Measurements from ENCODE around the gene XRCC4. TPM values are rescaled to one million over a fixed set of nuclear protein-coding genes. Genes with fewer than 3 reads are reported as not detected.
"Not testable (repeated sequence)": the region's sequence is repeated elsewhere in the genome, so short reads cannot be mapped to it uniquely, and the experiment has no call there.

The XRCC4 gene
- total RNA-seq, 1 donor from 2014 or later: 6.5 TPM

DNA sequence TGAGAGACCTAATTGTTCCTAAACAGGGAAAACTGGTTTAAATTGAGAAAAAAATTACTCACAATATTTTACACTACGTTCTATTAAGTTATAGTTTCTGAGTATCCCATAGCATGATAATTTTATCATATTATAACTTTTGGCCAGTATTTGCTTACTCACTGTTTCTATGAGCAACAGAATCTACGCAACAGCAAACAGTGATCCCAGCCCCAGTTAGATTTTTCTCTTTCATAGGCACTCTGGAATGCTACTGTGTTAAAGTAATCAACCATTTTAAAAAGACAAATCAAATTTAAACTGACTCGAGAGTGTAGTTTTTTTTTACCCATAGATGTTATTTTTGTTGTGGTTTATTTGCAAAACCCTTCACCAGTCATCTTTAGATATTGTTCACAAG is 107.2 kb downstream of the XRCC4 start:
- DNase-seq: no peak

DNA sequence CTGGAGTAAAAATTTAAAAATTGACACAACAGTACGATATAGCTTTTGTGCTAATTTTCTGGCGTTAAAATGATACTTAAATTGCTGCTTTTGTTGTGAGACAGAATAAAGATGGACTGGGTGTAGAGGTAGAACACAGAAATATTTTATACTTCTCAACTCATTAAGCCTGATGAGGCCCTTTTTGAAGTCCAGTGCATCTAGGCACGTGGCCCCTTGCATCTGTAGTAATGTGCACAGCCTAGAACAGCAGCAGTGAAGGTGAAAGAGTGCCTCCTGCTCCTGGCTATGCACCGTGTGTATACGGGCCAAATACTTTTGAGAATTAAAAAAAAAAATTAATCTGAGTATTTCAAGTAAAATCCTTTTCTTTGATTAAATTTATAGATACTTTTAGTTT is 115.6 kb downstream of the XRCC4 start:
- DNase-seq: no peak

DNA sequence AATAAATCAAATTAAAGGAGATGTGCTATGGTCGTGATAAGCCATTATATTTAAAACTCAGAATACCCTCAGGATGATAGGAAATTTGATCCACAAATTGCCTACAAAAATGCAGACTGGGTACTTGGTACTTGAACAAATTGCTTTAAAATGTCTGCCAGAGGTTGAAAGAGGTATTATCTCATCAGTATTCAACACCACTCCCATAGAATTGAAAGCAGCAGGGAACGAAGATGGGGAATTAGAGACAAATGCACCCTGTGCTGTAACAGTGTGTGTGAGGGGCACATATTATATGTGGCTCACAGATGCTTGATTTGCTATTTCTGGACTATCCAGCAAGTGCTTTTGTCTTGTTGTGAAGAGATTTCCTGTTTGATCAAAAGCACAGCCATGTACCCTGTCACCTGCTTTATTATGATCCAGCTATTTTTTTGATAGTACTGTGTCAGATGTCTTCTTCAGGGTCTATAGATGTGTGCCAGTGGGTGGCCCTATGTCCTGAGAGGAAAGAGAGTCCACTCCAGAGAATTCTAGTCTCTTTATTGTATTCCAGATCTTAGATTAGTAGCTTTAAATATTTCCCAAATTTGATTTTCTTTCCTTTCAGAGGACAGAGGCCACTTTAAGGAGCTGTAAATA is 120.1 kb downstream of the XRCC4 start:
- DNase-seq: no peak

DNA sequence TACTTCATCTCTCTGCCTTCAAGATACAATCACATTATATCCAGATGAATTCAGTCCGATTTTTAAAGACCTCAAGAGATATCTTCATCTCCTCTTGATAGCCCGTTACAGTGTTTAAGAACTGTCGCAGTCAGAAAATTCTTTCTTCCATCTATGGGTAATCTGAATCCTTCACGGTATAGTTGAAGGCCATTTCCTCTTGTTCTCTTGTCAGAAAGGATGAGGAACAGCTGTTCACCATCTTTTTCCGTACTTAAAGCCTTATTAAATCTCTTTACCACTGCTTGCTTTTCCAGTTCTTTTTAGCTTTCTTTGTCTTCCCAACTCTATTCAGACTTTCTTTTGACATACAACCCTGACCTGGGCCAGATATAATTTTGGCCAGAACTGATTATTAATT is 121.8 kb downstream of the XRCC4 start:
- DNase-seq: no peak

DNA sequence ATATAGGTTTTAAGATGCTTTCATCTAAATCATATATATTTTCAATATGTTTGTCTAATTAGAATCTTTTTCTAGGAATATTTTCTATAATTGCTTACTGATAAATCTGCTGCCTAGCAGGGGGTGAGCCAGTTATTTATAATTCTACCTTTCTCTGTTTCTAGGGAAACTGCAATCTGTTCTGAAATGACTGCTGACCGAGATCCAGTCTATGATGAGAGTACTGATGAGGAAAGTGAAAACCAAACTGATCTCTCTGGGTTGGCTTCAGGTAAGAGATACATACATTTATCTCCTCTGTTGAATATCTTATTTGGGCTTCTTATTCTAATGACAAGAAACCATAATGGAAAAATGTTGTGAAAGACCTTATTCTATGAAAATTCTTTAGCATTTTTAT is 127.3 kb downstream of the XRCC4 start:
- DNase-seq: no peak

DNA sequence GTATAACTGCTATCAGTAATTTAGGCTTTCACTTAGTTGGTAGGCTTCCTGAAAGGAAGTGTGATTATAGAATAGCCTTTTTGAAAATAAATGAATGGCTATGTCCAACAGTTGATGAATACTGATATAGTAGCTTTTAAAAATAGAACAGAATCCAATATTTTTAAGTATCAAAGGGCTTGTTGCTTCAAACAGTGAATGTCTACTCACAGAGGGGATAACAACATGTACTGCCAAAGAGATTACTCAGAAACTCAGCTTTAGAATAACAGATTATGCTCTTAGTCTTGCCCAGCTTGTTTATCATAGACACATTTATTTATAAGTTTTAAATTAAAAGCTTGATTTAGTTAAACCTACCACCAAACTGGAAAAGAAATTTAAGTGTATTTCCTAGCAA is 132.6 kb downstream of the XRCC4 start:
- DNase-seq: peak; percentile 13

DNA sequence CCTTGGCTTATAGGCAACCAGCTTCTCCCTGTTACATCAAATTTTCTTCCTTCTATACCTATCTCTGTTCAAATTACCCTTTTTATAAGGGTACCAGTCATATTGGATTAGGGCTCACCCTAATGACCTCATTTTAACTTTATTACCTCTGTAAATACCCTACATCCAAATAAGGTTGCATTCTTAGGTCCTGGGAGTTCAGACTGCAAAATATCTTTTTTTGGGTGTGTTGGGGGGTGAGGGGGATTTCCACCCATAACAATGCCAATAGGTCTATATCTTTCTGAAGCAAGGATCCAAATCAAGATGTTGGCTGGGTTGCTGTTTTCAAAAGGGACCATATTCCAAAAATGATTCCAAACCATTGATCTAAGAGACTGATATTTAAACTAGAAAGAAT is 141.7 kb downstream of the XRCC4 start:
- DNase-seq: no peak

DNA sequence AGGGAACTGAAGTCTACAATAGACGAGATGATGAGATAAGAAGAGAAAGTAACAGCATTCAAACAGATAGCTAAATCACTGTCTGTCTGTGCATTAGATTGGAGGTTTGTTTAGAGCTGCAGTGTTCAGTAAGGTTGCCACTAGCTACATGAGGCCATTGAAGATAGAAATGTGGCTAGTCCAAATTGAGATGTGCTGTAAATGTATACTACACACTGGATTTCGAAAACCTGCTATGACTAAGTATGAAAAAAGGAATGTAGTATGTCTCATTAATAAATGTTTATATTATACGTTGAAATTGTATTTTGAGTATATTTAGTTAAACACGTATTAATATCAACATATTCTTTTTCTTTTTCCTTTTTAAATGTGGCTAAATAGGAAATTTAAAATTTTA is 142.1 kb downstream of the XRCC4 start:
- no peak for DNase-seq

DNA sequence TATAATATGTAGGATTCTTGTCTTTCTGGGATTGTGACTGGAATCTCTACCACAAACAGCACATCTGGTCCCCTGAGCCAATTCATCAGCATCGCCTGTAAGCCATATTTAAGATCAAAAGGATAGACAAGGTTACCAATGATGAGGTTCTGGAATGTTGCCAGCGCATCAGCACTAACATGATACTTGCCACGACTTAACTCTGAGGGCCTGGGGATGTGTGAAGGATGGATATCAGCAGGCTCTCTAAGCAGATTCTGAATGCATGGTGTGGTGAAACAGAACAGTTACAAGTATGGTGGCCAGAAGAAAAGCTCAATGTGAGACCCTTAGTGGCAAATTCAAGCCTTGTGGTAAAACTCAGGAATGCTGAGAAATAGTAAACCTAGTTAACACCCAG is 143.0 kb downstream of the XRCC4 start:
- DNase-seq: no peak

DNA sequence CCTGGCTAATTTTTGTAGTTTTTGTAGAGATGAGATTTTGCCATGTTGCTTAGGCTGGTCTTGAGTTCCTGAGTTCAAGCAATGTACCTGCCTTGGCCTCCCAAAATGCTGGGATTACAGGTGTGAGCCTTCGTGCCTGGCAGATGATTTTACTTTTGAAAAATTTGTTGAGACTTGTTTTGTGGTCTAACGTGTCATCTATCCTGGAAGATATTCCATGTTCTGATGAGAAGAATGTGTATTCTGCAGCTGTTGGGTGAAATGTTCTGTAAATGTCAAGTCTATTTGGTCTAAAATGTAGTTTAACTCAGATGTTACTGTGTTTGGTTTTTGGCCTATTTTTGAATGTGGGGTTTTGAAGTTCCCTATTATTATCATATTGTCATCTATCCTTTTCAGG is 145.6 kb downstream of the XRCC4 start:
- DNase-seq: no peak

DNA sequence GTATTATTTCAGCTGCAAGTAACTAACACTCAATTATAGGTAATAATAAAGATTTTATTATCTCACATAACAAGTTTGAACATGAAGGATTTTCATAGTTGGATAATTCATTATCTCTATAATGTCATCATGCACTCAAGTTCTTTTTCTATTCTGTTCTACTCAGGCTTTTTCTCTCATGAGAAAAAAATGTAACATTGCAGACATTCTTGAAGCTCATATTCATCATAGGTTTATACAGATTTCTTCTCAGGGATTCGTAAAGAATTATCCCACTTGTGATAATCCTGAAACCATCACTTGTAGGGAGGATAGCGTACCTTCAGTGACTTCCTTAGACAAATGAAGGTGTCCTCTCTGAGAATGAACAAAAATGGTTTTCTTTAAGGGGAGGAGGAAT is 150.3 kb downstream of the XRCC4 start:
- DNase-seq: no peak

DNA sequence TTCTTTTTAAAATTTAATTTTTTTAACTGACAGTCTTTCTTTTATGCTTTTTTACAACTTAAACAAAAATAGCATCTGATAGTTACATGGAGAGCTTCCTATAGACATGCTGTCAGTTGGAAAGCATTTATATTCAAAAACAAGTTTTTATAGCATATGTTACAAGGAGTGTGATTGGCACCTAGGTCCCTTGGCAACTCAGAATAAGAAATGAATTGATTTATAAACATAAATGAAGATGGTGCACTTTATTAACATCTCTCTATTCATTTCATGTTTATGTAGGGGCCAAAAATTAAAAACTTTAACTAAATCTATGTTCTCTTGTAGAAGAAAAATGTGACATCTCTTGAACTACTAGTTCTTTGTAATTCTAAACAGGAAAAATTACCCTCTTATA is 153.2 kb downstream of the XRCC4 start:
- no peak for DNase-seq

DNA sequence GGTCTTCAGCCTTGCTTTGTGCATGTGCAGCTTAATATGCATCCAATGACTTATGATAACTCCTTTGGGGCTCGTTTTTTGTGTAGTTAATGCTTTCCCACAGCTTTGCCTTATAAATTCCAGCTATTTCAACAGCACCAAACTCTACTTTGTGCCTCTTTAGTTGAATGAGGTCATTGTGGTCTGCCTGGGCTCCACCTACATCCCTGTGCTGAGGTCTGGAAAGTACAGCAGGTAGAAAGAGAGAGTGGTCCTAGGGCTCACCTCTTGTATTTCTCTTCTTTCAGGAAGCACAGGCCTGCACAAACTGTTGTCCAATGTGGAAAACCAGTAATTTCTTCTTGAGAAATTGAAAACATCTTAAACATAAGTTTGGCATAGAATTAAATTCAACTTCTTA is 167.2 kb downstream of the XRCC4 start:
- no peak for DNase-seq

DNA sequence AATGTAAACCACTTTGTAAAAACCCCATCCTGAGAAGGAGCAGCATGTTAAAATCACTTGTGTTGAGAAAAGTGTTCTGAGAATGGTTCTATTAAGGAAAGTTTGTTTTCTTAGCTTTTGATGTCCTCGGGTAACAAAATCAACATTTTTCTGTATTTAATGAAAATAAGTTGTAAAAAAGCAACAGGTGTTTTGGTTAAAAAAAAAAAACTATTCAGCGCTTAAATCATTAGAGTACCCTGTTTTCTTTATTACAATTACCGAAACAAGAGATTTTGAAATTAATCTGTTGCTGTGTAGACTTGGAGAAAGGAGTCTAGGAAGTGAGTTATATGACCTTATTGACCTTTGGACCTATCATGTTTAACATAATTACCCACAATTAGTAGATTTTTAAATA is 167.7 kb downstream of the XRCC4 start:
- no peak for DNase-seq

DNA sequence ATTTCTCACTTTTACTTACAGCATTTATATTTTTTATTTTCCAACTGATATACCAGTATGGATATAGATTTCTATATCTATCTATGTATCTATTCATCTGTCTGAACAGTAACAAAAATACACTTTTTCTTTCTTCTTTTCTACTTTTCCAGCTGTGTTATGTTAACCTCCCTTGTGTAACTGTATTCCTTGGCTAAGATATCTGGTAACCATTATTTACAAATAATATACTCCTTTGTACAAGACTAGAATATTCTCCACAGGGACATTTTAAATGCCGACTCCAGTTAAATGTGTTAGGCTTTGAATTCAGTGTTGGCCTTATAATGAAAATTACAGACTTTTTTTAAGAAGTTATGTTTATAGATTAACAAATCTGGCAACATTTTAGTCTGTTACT is 168.7 kb downstream of the XRCC4 start:
- no peak for DNase-seq

DNA sequence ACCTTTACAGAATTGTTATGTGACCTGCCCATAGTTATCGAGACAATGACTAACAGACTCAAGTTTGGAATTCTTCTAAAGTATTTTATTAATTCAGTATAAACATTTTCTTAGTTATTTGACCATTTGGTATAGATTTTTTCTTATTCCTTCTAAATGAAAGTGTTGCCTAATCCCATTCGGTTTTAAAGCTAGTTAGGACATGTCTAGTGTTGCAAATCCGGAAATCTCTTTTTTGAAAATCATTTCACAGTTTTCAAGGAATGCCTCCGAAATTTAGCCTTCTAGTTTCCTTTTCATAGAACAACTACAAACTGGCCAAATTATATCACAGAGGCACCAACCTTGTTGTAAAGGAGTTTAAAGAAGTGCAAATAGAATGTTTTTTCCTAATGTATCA is 171.8 kb downstream of the XRCC4 start:
- no peak for DNase-seq

DNA sequence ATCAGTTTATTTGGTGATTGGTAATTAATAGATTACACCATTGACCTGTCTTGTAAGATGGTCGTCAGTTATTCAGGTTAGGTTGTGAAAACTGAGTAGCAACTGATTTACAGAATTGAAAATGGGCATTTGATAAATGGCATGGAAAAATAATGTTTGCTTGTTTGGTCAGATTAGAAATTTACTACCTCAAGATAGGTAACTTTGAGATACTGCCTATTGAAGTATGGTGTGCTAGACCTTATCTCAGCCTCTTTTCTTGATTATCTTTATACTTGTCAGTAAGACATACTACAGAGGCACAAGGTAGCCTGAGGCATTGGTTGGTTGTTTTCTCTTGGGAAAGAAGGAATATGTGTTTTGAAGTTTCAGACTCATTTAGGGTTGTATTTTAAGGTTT is 174.5 kb downstream of the XRCC4 start:
- no peak for DNase-seq

DNA sequence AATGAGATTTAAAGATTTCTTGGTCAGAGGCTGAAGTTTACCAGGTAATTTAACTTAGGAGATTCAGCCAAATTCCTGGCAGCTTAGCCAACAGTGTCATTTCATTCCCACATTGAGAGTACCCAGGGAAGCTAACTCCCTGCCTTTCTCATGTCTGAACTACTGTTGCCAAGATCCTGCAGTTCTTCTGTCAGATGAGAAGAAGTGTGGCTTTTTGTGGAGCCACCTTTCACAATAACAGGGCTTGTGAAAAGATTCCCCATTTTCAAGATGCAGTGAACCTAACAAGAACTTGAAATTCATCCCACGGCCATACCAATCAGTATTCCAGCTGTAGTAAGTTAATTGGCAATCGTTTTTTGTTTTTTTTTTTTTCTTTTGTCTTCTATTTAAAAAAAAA is 176.4 kb downstream of the XRCC4 start:
- no peak for DNase-seq

DNA sequence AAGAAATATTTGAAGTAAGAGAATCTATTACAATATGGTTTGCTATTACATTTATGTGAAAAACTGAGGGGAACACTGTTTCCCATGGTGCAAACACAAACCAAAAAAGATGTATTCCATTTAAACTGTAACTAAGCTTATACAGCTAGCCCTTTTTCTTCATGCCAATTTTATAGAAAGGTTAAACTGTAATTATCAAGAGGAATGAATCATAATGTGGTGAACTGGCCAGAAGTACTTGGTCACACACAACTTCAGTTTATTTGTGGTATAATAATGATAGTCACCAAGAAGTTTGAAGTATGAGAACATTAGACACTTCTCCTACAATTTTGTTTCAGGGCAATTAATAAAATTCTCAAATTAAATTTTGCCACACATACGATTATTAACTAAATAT is 177.9 kb downstream of the XRCC4 start:
- no peak for DNase-seq

DNA sequence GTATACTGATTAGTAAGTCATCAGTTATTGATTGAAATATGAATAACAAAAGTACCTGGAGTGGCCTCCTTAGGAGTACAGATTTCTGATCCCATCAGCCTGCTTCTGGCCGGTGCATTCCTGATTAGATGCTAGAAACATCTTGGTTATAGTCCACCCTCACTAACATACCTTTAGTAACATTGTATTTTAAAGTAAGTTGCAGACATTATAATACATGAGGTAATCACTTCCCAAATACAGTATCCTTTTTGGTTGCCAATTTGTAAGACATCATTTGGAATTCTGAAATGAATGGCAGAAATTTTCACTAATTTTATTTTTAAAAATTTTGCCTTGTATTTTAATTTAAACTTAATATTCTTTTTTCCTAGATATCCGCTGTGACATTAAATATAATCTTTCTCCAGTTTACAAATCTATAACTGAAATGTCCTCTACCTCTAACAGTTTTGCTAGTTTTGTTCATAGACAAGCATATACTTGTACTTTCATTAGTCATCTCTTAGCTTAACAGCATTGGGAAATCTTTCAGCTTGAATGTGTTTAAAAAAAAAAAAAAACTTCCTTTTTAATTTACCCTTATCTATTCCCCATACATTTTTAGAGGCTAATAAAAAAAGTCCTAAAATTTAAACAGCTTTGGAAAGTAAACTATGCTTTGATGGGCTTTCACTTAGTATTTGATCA is 178.9 kb downstream of the XRCC4 start:
- DNase-seq: no peak

DNA sequence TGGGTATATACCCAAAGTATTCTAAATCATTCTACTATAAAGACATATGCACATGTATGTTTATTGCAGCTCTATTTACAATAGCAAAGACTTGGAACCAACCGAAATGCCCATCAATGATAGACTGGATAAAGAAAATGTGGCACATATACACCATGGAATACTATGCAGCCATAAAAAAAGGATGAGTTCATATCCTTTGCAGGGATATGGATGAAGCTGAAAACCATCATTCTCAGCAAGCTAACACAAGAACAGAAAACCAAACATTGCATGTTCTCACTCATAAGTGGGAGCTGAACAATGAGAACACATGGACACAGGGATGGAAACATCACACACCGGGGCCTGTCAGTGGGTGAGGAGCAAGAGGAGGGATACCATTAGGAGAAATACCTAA is 180.3 kb downstream of the XRCC4 start:
- DNase-seq: not testable (repeated sequence)

DNA sequence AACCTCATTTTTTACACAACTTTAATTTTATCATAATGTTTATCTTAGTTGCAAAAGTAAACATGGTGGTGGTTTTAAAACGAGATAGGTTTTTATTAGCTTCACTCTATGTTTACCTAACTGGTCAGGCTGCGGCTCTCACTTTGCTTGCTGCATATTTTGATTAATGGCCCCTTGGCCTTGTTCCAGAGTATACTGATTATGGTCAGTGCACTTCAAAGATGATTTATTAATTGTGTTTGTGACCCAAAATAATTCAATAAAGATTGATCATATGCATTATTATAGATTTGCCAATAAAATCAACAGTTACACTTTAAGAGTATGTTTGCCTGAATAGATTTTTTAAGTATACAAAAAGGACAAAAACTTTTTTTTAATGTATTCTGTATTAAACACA is 188.0 kb downstream of the XRCC4 start:
- DNase-seq: peak; percentile 13

DNA sequence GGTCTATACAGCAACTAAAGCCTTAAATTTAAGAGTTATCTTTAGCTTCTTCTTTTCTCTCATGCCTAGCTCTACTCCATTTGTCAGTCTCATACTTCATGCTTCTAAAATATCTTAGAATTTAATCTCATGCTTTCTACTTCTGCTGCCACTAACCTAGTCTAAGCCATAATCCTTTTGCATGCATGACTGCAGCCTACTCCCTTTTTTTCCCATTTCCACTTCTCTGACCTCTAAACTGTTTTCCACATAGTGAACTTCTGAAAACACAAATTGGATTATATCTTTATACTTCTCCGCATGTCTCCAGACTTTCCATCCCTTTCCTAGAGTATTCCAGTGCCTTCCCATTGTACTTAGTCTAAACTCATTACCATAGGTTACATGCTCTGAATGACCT is 193.0 kb downstream of the XRCC4 start:
- DNase-seq: no peak

DNA sequence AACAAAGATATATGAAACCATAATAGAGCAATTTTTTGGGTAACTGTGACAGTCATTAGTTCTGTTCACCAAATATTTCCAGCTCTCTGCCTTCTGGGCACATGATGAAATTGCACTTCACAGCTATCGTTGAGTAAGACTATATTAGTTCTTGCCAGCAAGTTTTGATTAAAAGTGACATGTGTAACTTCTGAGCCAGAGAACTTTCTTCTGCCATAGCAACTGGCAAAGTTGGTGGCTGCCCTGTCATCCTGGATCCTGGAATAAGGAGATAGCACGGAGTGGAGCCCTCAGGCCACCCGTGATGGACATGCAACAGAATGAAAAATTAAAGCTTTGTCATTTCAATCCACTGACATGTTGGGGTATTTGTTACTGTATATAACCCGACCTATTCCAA is 199.8 kb downstream of the XRCC4 start:
- DNase-seq: no peak

DNA sequence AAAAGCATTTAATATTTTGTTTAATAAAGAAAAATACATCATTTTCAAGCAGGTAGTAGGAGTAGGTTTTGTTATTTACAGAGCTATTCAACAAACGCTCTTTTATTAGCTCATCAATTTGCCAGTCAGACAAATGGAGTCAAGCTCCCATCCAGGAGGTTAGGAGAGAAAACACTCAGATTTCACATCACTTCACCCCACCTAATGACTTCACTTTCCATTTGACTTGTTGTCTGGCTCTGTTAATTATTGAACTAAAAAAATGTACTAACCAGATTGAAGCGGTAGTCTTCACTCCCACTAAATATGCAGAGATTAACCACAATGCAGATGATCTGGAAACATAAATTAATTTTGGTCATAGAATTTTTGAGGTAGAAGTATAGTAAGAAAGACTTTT is 200.6 kb downstream of the XRCC4 start:
- DNase-seq: no peak

Measured in dermis blood vessel endothelial cell (primary cell).